Measurements from ENCODE around the gene ATG4C.

- TF ChIP-seq CTCF (IDR thresholded peaks at IDR 0.05) (no peak), POLR2A (IDR thresholded peaks at IDR 0.05) (no peak)
Observed at GRCh38 chr1:62844030-62844429, 60.1 kb downstream of the ATG4C start.

All from esophagus squamous epithelium (tissue), 4 donors.